K562 (cell line): Measurements from ENCODE around the gene FAM117A. TPM values are rescaled to one million over a fixed set of nuclear protein-coding genes. Genes with fewer than 3 reads are reported as not detected.

Experiments used
- ATAC-seq: fragments of 200-7000 bp; cut with Tn5 transposase; 3 replicates; pipeline ENCODE4 v1.9.1; 2020; ENCODE audit warnings: moderate library complexity
- BruUV-seq: library from RNA; stranded (reverse); fragments of 400-500 nt; replicated peaks from 2 replicates; lab custom pipeline; 2021; lab: Mats Ljungman, UMichigan
- CTCF ChIA-PET: fragments of 300-600 bp; formaldehyde crosslinking; extraction: SDS; loops from one replicate; lab custom pipeline; 2021; ENCODE audit warnings: low intra/inter-chr PET ratio; lab: Yijun Ruan, JAX
- POLR2A ChIA-PET: fragments of 300-600, 350-650 bp; sonication (Branson Sonifier 250); formaldehyde crosslinking; extraction: SDS; loops from one replicate; lab custom pipeline; 2021; ENCODE audit warnings: antibody characterized with exemption, inconsistent platforms; lab: Yijun Ruan, JAX
- DNase-seq, 4 experiments: peaks; one replicate each; pipeline versions ENCODE4 v3.0.0 to v3.0.0-alpha.2; 2011 to 2018; ENCODE audit warnings: low spot score in 3 of 4, mixed read lengths in 3 of 4; ENCODE audit errors: extremely low read depth in 1 of 4
- FAIRE-seq: peaks from 2 replicates; lab custom pipeline; 2011; peaks lifted over from hg19 to GRCh38; lab: Jason Lieb, UNC
- H2AFZ ChIP-seq: 2 replicates; pipeline ENCODE4 v1.6.0; 2011; ENCODE audit warnings: low read depth, low read length, control low read depth, inconsistent platforms
- H3K27ac ChIP-seq: fragments of 200-600 bp; 3 replicates; pipeline ENCODE4 v1.8.0; 2011; ENCODE audit warnings: low read depth, mild to moderate bottlenecking, control low read depth, inconsistent platforms, low read length, moderate library complexity, mixed read lengths; ENCODE audit errors: extremely low read depth
- H3K27me3 ChIP-seq, 2 experiments: fragments of 300-600 bp in 1 of 2; 2 replicates in 1 of 2; 3 replicates in 1 of 2; pipeline versions ENCODE4 v1.6.0 to v1.8.0; 2011; ENCODE audit warnings: inconsistent platforms in 2 of 2, low read length in 2 of 2, mild to moderate bottlenecking in 1 of 2, mixed read lengths in 1 of 2, moderate library complexity in 1 of 2; ENCODE audit not compliant: control insufficient read depth in 2 of 2, insufficient read depth in 2 of 2
- H3K36me3 ChIP-seq: fragments of 300-600 bp; 3 replicates; pipeline ENCODE4 v1.8.0; 2011; ENCODE audit warnings: mild to moderate bottlenecking, low read length, inconsistent platforms; ENCODE audit not compliant: control insufficient read depth, insufficient read depth
- H3K4me1 ChIP-seq, 2 experiments: fragments of 200-600 bp in 1 of 2; replicated peaks in 1 of 2; 2 replicates in 1 of 2; 3 replicates in 1 of 2; pipeline versions ENCODE4 v1.5.1 to v1.8.0; 2011; ENCODE audit warnings: inconsistent platforms in 2 of 2, low read length in 2 of 2, mild to moderate bottlenecking in 1 of 2, mixed read lengths in 1 of 2, moderate library complexity in 1 of 2; ENCODE audit not compliant: control insufficient read depth in 2 of 2, insufficient read depth in 2 of 2
- H3K4me2 ChIP-seq: 2 replicates; pipeline ENCODE4 v1.6.1; 2011; ENCODE audit warnings: low read length, control low read depth, inconsistent platforms, mixed read lengths; ENCODE audit not compliant: insufficient read depth
- H3K4me3 ChIP-seq: fragments of 200-600 bp; sonication (generic), shearing (Covaris generic); 2 replicates; pipeline ENCODE4 v1.5.1; 2016; ENCODE audit warnings: control low read depth, inconsistent platforms
- H3K79me2 ChIP-seq: fragments of 200-600 bp; 3 replicates; pipeline ENCODE4 v1.8.0; 2011; ENCODE audit warnings: low read length, inconsistent platforms; ENCODE audit not compliant: control insufficient read depth, insufficient read depth
- H3K9ac ChIP-seq, 2 experiments: 2 replicates each; pipeline versions ENCODE4 v1.6.0 to v1.6.1; 2011; ENCODE audit warnings: low read depth in 2 of 2, low read length in 2 of 2, control low read depth in 1 of 2, inconsistent platforms in 1 of 2, mild to moderate bottlenecking in 1 of 2, mixed read lengths in 1 of 2; ENCODE audit not compliant: insufficient read depth in 1 of 2
- H3K9me1 ChIP-seq: one replicate; pipeline ENCODE4 v1.6.0; 2011; ENCODE audit warnings: inconsistent platforms, mild to moderate bottlenecking, low read length, moderate library complexity; ENCODE audit not compliant: control insufficient read depth, insufficient read depth
- H3K9me3 ChIP-seq: replicated peaks from 2 replicates; pipeline ENCODE4 v1.5.1; 2011; ENCODE audit warnings: low read depth, low read length, inconsistent platforms; ENCODE audit not compliant: control insufficient read depth, insufficient read depth
- H4K20me1 ChIP-seq: replicated peaks from 2 replicates; pipeline ENCODE4 v1.6.1; 2011; ENCODE audit warnings: low read length, inconsistent platforms, mixed read lengths; ENCODE audit not compliant: control insufficient read depth, insufficient read depth
- FOXO4 ChIP-seq: fragments of 450-650 bp; formaldehyde crosslinking; IDR thresholded peaks from 2 replicates; pipeline ENCODE4 v1.4.0; 2020; ENCODE audit warnings: mild to moderate bottlenecking, moderate library complexity
- KLF16 ChIP-seq: IDR thresholded peaks from 2 replicates; pipeline ENCODE4 v1.6.1; 2016; ENCODE audit warnings: antibody characterized with exemption
- NFE2L1 ChIP-seq: fragments of 450-650 bp; IDR thresholded peaks from 2 replicates; pipeline ENCODE4 v1.6.1; 2016; ENCODE audit warnings: missing genetic modification characterization, low read depth, mild to moderate bottlenecking, missing compliant biosample characterization, moderate library complexity, borderline replicate concordance
- OTX1 ChIP-seq: fragments of 450-650 bp; formaldehyde crosslinking; IDR thresholded peaks from 2 replicates; pipeline ENCODE4 v1.4.0; 2022; ENCODE audit warnings: mild to moderate bottlenecking
- SIN3B ChIP-seq: fragments of 450-650 bp; IDR thresholded peaks from 2 replicates; pipeline ENCODE4 v1.6.1; 2017; ENCODE audit warnings: low read depth, mild to moderate bottlenecking, moderate library complexity
- XRCC3 ChIP-seq: fragments of 450-650 bp; IDR thresholded peaks from 2 replicates; pipeline ENCODE4 v1.6.1; 2017; ENCODE audit warnings: mild to moderate bottlenecking, moderate library complexity
- ZEB2 ChIP-seq: fragments of 450-650 bp; IDR thresholded peaks from 2 replicates; pipeline ENCODE4 v1.6.1; 2016
- ZNF197 ChIP-seq: fragments of 200-800 bp; sonication (Bioruptor generic); IDR thresholded peaks from 2 replicates; pipeline ENCODE4 v1.6.1; 2016; ENCODE audit warnings: low read depth, missing genetic modification characterization, missing compliant biosample characterization
- WGBS: fragments of 100-300 bp; shearing (Covaris generic); methylation state at CpG from one replicate; pipeline ENCODE4 v1.1.6; 2016; ENCODE audit warnings: low coverage, mixed read lengths; ENCODE audit not compliant: insufficient coverage; ENCODE audit errors: missing lambda C conversion rate; 5-methylcytosine and 5-hydroxymethylcytosine counted together
- in situ Hi-C: fragments of 300-500 bp; cut with MboI; formaldehyde crosslinking; loops from 4 replicates; pipeline ENCODE4 v1.15.0; 2018; ENCODE audit warnings: inconsistent platforms, mixed read lengths
- intact Hi-C: fragments of 100-400 bp; cut with micrococcal nuclease; formaldehyde crosslinking; loops from 2 replicates; pipeline ENCODE4 v1.14.2; 2022
- polyA plus RNA-seq, 8 experiments: library from polyadenylated mRNA; depleted of rRNA in 4 of 8; stranded (reverse) in 5 of 8; unstranded in 3 of 8; fragments of >200 nt; fragmentation: Nextera tagmentation in 2 of 8; fragmentation: Illumina TruSeq in 1 of 8; extraction: Ambion mirVana in 2 of 8; extraction: Trizol in 1 of 8; gene quantifications; 2 replicates each; pipeline versions ENCODE4 v1.2.1 to v1.2.3, GENCODE V29; 2011 to 2014; ENCODE audit warnings: inconsistent platforms in 1 of 8, missing spikeins in 1 of 8
- total RNA-seq, 7 experiments: library from RNA; depleted of rRNA in 6 of 7; stranded (reverse); fragments of >200 nt in 6 of 7; fragmentation: Illumina TruSeq in 2 of 7; extraction: Trizol in 2 of 7; gene quantifications; 2 replicates each; pipeline versions ENCODE4 v1.2.1 to v1.2.3, GENCODE V29; 2011 to 2021; ENCODE audit warnings: low replicate concordance in 1 of 7

The FAM117A gene
- total and polyA plus RNA-seq, 9 of the 15 experiments (the other 6 are each of a cell fraction or from before 2014, with no cell fraction given), result 3.1 to 79.7 (median 36.6) TPM

DNA sequence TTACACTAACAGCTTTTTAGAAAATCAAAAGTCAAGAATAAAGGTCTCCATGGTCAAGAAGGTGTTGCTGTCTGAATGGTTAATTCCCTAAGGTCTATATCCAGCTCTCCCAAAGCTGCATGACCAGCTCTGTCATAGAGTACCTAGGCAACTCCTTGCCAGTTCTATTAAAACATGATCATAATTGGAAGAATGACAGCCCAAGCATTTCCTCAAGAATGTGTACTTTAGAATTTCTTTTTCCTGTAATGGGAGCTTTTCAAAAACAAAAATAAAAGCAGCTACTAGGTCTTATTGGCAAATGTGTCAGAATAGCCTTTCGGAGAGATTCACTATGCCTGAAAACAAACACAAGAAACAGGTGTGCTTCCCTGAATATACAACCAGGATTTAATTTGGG, 93.9 kb downstream of the FAM117A start (continued):
- TF ChIP-seq OTX1 (CRISPR knock-in tag), result no peak
- TF ChIP-seq, all 486 proteins: peak for 0

GRCh38 chr17:49667854-49668253, 96.1 kb downstream of the FAM117A start:
- Histone ChIP-seq H3K4me3 (no peak overlapping the region), H3K79me2 (peaks cover 76% of the 10 kb centered on the region)
- no TSS peak for BruUV-seq
- no peak for DNase-seq
- TF ChIP-seq XRCC3 (no peak), FOXO4 (CRISPR knock-in tag) (no peak), SIN3B (no peak), ZEB2 (no peak), ZNF197 (CRISPR knock-in tag) (no peak), NFE2L1 (tag) (no peak), KLF16 (no peak)
- TF ChIP-seq, all 486 proteins: peak for 0
- in situ Hi-C loops (no loop called here), intact Hi-C loops (no loop called here)
- Histone ChIP-seq H3K4me2 (no peak overlapping the region), H3K27ac (no peak overlapping the region), H3K9me1 (no peaks in the 10 kb centered on the region), H3K36me3 (peaks cover 23% of the 10 kb centered on the region), H4K20me1 (no peaks in the 10 kb centered on the region), H3K27me3 (no peaks in the 10 kb centered on the region), H2AFZ (no peak overlapping the region), H3K9me3 (no peaks in the 10 kb centered on the region), H3K9ac (no peak overlapping the region), H3K4me1 (no peaks in the 10 kb centered on the region; a peak in 1 of 5 replicates)
- FAIRE-seq, result no peak
- CTCF ChIA-PET, result no interaction called here
- 91% methylated on average over 2 of the region's 2 CpGs for WGBS
- ATAC-seq, result no peak
- POLR2A ChIA-PET, result no interaction called here
